ENCODE data around the gene LYPLA2.

The LYPLA2 gene

GRCh38 chr1:23838401-23838866 lies 47.5 kb downstream of the LYPLA2 start:
- peak; percentile 12 for DNase-seq

DNA sequence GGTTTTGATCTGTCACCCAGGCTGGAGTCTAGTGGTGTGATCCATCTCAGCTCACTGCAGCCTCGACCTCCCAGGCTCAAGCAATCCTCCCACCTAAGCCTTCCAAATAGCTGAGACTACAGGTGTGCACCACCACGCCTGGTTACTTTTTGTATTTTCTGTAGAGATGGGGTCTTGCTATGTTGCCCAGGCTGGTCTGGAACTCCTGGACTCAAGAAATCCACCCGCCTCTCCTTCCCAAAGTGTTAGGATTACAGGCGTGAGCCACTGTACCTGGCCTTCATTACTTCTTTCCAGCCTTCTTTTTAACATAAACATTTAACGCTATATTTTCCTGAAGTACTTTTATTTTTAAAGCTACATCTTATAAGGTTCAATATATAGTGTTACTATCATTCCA lies 52.7 kb downstream of the LYPLA2 start:
- no peak for DNase-seq
